H9 (cell line): Measurements from ENCODE around the gene PTGER3. TPM values are rescaled to one million over a fixed set of nuclear protein-coding genes. Genes with fewer than 3 reads are reported as not detected.

Experiments
- DNase-seq: peaks from one replicate; pipeline ENCODE4 v3.0.0-alpha.2; 2017
- H2AFZ ChIP-seq: one replicate; pipeline ENCODE4 v1.6.1; 2013; ENCODE audit warnings: mild to moderate bottlenecking, low read length, control low read depth, moderate library complexity
- H2AK5ac ChIP-seq: 2 replicates; pipeline ENCODE4 v1.6.1; 2013; ENCODE audit warnings: low read length, control low read depth, mixed read lengths; ENCODE audit not compliant: insufficient read length
- H2BK120ac ChIP-seq: one replicate; pipeline ENCODE4 v1.6.1; 2013; ENCODE audit warnings: low read depth, mild to moderate bottlenecking, low read length, control low read depth, inconsistent platforms; ENCODE audit not compliant: poor library complexity, severe bottlenecking
- H2BK12ac ChIP-seq: 2 replicates; pipeline ENCODE4 v1.6.1; 2013; ENCODE audit warnings: low read length, control low read depth, mixed read lengths, low read depth; ENCODE audit not compliant: insufficient read length
- H2BK15ac ChIP-seq: 2 replicates; pipeline ENCODE4 v1.6.1; 2013; ENCODE audit warnings: low read depth, low read length, control low read depth
- H2BK20ac ChIP-seq: one replicate; pipeline ENCODE4 v1.6.1; 2013; ENCODE audit warnings: low read depth, mild to moderate bottlenecking, low read length, control low read depth, inconsistent platforms; ENCODE audit not compliant: poor library complexity, severe bottlenecking
- H2BK5ac ChIP-seq: 2 replicates; pipeline ENCODE4 v1.6.1; 2013; ENCODE audit warnings: low read length, control low read depth, mixed read lengths; ENCODE audit not compliant: insufficient read length
- H3K14ac ChIP-seq: 2 replicates; pipeline ENCODE4 v1.6.1; 2013; ENCODE audit warnings: low read length, control low read depth; ENCODE audit not compliant: insufficient read depth
- H3K18ac ChIP-seq: 2 replicates; pipeline ENCODE4 v1.6.1; 2013; ENCODE audit warnings: low read depth, mild to moderate bottlenecking, mixed read lengths, low read length, control low read depth; ENCODE audit not compliant: insufficient read length
- H3K23ac ChIP-seq: 2 replicates; pipeline ENCODE4 v1.6.1; 2013; ENCODE audit warnings: low read length, control low read depth, mixed read lengths, low read depth; ENCODE audit not compliant: insufficient read length
- H3K23me2 ChIP-seq: 2 replicates; pipeline ENCODE4 v1.6.1; 2013; ENCODE audit warnings: low read depth, mild to moderate bottlenecking, mixed read lengths, low read length, control low read depth; ENCODE audit not compliant: insufficient read length, poor library complexity, severe bottlenecking
- H3K27ac ChIP-seq: 2 replicates; pipeline ENCODE4 v1.5.1; 2013; ENCODE audit warnings: low read length, control low read depth, mixed read lengths, low read depth; ENCODE audit not compliant: insufficient read length
- H3K27me3 ChIP-seq: 2 replicates; pipeline ENCODE4 v1.6.1; 2013; ENCODE audit warnings: low read length, control low read depth, inconsistent platforms; ENCODE audit not compliant: insufficient read depth
- H3K4ac ChIP-seq: 2 replicates; pipeline ENCODE4 v1.6.1; 2013; ENCODE audit warnings: low read depth, mild to moderate bottlenecking, control low read depth, inconsistent platforms, low read length, moderate library complexity
- H3K4me1 ChIP-seq: 2 replicates; pipeline ENCODE4 v1.6.1; 2013; ENCODE audit warnings: low read length, control low read depth, inconsistent platforms; ENCODE audit not compliant: insufficient read depth
- H3K4me2 ChIP-seq: 2 replicates; pipeline ENCODE4 v1.6.1; 2013; ENCODE audit warnings: low read length, control low read depth, mixed read lengths; ENCODE audit not compliant: insufficient read length, insufficient read depth
- H3K56ac ChIP-seq: 2 replicates; pipeline ENCODE4 v1.6.1; 2013; ENCODE audit warnings: low read depth, mild to moderate bottlenecking, mixed read lengths, low read length, control low read depth; ENCODE audit not compliant: insufficient read length
- H3K79me1 ChIP-seq: 2 replicates; pipeline ENCODE4 v1.6.1; 2013; ENCODE audit warnings: low read depth, mild to moderate bottlenecking, moderate library complexity, low read length, control low read depth, inconsistent platforms; ENCODE audit not compliant: insufficient read depth, poor library complexity, severe bottlenecking
- H3K79me2 ChIP-seq: 2 replicates; pipeline ENCODE4 v1.6.1; 2013; ENCODE audit warnings: low read length, control low read depth, inconsistent platforms; ENCODE audit not compliant: insufficient read depth
- H3K9ac ChIP-seq: 2 replicates; pipeline ENCODE4 v1.6.1; 2013; ENCODE audit warnings: low read length, control low read depth, mixed read lengths; ENCODE audit not compliant: insufficient read length; ENCODE audit errors: extremely low read depth
- H3K9me3 ChIP-seq: one replicate; pipeline ENCODE4 v1.6.1; 2013; ENCODE audit warnings: low read depth, low read length, inconsistent platforms; ENCODE audit not compliant: control insufficient read depth
- H3T11ph ChIP-seq: one replicate; pipeline ENCODE4 v1.6.1; 2013; ENCODE audit warnings: mild to moderate bottlenecking, low read length, control low read depth, inconsistent platforms
- H4K20me1 ChIP-seq: one replicate; pipeline ENCODE4 v1.6.1; 2013; ENCODE audit not compliant: control insufficient read depth, insufficient read length, insufficient read depth
- H4K5ac ChIP-seq: 2 replicates; pipeline ENCODE4 v1.6.1; 2013; ENCODE audit warnings: low read depth, mild to moderate bottlenecking, mixed read lengths, low read length, control low read depth; ENCODE audit not compliant: insufficient read length
- H4K8ac ChIP-seq: replicated peaks from 2 replicates; pipeline ENCODE4 v1.6.1; 2013; ENCODE audit warnings: low read length, control low read depth, mixed read lengths, low read depth; ENCODE audit not compliant: insufficient read length
- H4K91ac ChIP-seq: 2 replicates; pipeline ENCODE4 v1.6.1; 2013; ENCODE audit warnings: low read depth, mild to moderate bottlenecking, moderate library complexity, mixed read lengths, low read length, control low read depth; ENCODE audit not compliant: insufficient read length
- H3K27ac Mint-ChIP-seq, 3 experiments: 2 replicates in 2 of 3; 3 replicates in 1 of 3; pipeline ENCODE4 v1.8.0; 2020 to 2021; ENCODE audit warnings: mixed read lengths in 3 of 3, mild to moderate bottlenecking in 1 of 3, moderate library complexity in 1 of 3
- H3K27me3 Mint-ChIP-seq: 2 replicates; pipeline ENCODE4 v1.8.0; 2021; ENCODE audit warnings: low read depth, mild to moderate bottlenecking, moderate library complexity, mixed read lengths
- H3K36me3 Mint-ChIP-seq, 3 experiments: 2 replicates in 2 of 3; 3 replicates in 1 of 3; pipeline ENCODE4 v1.8.0; 2020 to 2021; ENCODE audit warnings: low read depth in 3 of 3, mixed read lengths in 3 of 3; ENCODE audit not compliant: insufficient read depth in 1 of 3
- H3K4me1 Mint-ChIP-seq, 2 experiments: 2 replicates each; pipeline ENCODE4 v1.8.0; 2020; ENCODE audit warnings: mixed read lengths in 2 of 2
- H3K4me3 Mint-ChIP-seq, 2 experiments: 2 replicates in 1 of 2; 3 replicates in 1 of 2; pipeline ENCODE4 v1.8.0; 2020 to 2021; ENCODE audit warnings: mild to moderate bottlenecking in 2 of 2, mixed read lengths in 2 of 2, moderate library complexity in 1 of 2
- H3K9me3 Mint-ChIP-seq, 2 experiments: 2 replicates in 1 of 2; 3 replicates in 1 of 2; pipeline ENCODE4 v1.8.0; 2020; ENCODE audit warnings: mild to moderate bottlenecking in 2 of 2, mixed read lengths in 2 of 2, moderate library complexity in 1 of 2
- CTCF ChIP-seq: fragments of 200-600 bp; sonication (generic); conservative IDR thresholded peaks from 3 replicates; pipeline ENCODE4 v1.8.0; 2021; ENCODE audit warnings: antibody characterized with exemption, mild to moderate bottlenecking
- WGBS: extraction: QIAGEN DNeasy Blood & Tissue Kit; methylation state at CpG from one replicate; pipeline ENCODE4 v1.1.7; 2013; ENCODE audit warnings: missing lambda C conversion rate, low lambda C conversion rate, mixed read lengths; ENCODE audit not compliant: insufficient read length; ENCODE audit errors: extremely low coverage; 5-methylcytosine and 5-hydroxymethylcytosine counted together
- total RNA-seq: library from RNA; stranded (reverse); gene quantifications from 2 replicates; pipeline ENCODE4 v1.2.1, GENCODE V29; 2021

The PTGER3 gene
- total RNA-seq, 1 experiment from 2014 or later, result 0.26 TPM

GRCh38 chr1:71053146-71053545 lies 5.5 kb upstream of the PTGER3 start:
- no peak overlapping the region for H3K9ac ChIP-seq
- WGBS, result no CpG with 5 or more reads among the region's 1 CpG
- H3K23ac ChIP-seq, result no peak overlapping the region
- no peak for TF ChIP-seq CTCF
- no peaks in the 10 kb centered on the region; a peak in 1 of 5 replicates for H3K9me3 Mint-ChIP-seq
- H3K4me1 ChIP-seq, result 0 out of 2 replicates have a peak, but pooled peaks cover 2% of the 10 kb centered on the region
- no peaks in the 10 kb centered on the region for H4K20me1 ChIP-seq
- H3K27ac Mint-ChIP-seq, result no peak overlapping the region
- no peaks in the 10 kb centered on the region for H3K79me2 ChIP-seq
- no peak overlapping the region for H3K14ac ChIP-seq
- H3T11ph ChIP-seq, result no peak overlapping the region
- no peak overlapping the region for H2BK120ac ChIP-seq
- H3K27me3 ChIP-seq, result peaks cover 2% of the 10 kb centered on the region; the same call in 1 of the 2 replicates
- no peak overlapping the region for H4K8ac ChIP-seq
- no peak overlapping the region for H3K4me2 ChIP-seq
- peaks cover 19% of the 10 kb centered on the region for H3K27me3 Mint-ChIP-seq
- no peak overlapping the region for H4K91ac ChIP-seq
- no peak overlapping the region for H2BK5ac ChIP-seq
- H3K79me1 ChIP-seq, result no peaks in the 10 kb centered on the region
- no peak overlapping the region for H3K4me3 Mint-ChIP-seq
- no peak overlapping the region for H2BK15ac ChIP-seq
- H3K23me2 ChIP-seq, result no peaks in the 10 kb centered on the region
- peaks cover 0 to 7% (median 0%) of the 10 kb centered on the region in 3 experiments; a peak in 1 of 7 replicates for H3K36me3 Mint-ChIP-seq
- H3K9me3 ChIP-seq, result no peaks in the 10 kb centered on the region
- no peak overlapping the region for H3K27ac ChIP-seq
- DNase-seq, result no peak
- H2BK20ac ChIP-seq, result no peak overlapping the region
- no peak overlapping the region for H3K18ac ChIP-seq
- no peak overlapping the region for H3K56ac ChIP-seq
- H2AFZ ChIP-seq, result no peak overlapping the region
- H3K4me1 Mint-ChIP-seq, result peaks cover 2% of the 10 kb centered on the region in 2 experiments; a peak in 3 of 4 replicates
- no peak overlapping the region for H4K5ac ChIP-seq
- no peak overlapping the region for H2BK12ac ChIP-seq
- no peak overlapping the region for H2AK5ac ChIP-seq
- H3K4ac ChIP-seq, result no peak overlapping the region
